Panc1 (cell line): ENCODE data around the gene SLC38A5.
"Not testable (repeated sequence)": the region's sequence is repeated elsewhere in the genome, so short reads cannot be mapped to it uniquely, and the experiment has no call there.

Source experiments
- CTCF ChIP-seq: fragments of 450-650 bp; IDR thresholded peaks from 2 replicates; pipeline ENCODE4 v1.5.1; 2017; ENCODE audit warnings: mild to moderate bottlenecking
- POLR2AphosphoS5 ChIP-seq: IDR thresholded peaks from 2 replicates; pipeline ENCODE4 v1.6.1; 2012; ENCODE audit warnings: mild to moderate bottlenecking, low read depth, low read length, moderate library complexity
- REST ChIP-seq, 2 experiments: IDR thresholded peaks; 2 replicates each; pipeline ENCODE4 v1.6.1; 2011 to 2012; ENCODE audit warnings: low read depth in 2 of 2, control low read depth in 1 of 2, low read length in 1 of 2, mild to moderate bottlenecking in 1 of 2, moderate library complexity in 1 of 2; ENCODE audit not compliant: insufficient read depth in 1 of 2

GRCh38 chrX:48427027-48427716 lies 42.9 kb downstream of the SLC38A5 start:
- TF ChIP-seq POLR2AphosphoS5; CTCF; REST (IDR thresholded peaks at IDR 0.05; ENCODE audit: insufficient read depth in 1 of 2, low read depth in 2 of 2, low read length in 1 of 2): not testable (repeated sequence)
